ENCODE results near the gene PRMT9. TPM values are rescaled to one million over a fixed set of nuclear protein-coding genes. Genes with fewer than 3 reads are reported as not detected.
A peak's percentile ranks its signal among the peaks of the same experiment; 100 is the strongest.

Gene PRMT9
- total RNA-seq, 1 donor from 2014 or later = 11.1 TPM

GRCh38 chr4:147617841-147618691 is 65.9 kb downstream of the PRMT9 start:
- DNase-seq = no peak

- peak; percentile 97 for DNase-seq
These were observed 66.7 kb downstream of the PRMT9 start, which contains the start of gene TMEM184C for GRCh38 chr4:147617173-147617840. TMEM184C (plus strand) TSS chr4:147617397; CDS start chr4:147617957, 560 bp downstream.

- DNase-seq = no peak
These were observed 67.2 kb downstream of the PRMT9 start for GRCh38 chr4:147616849-147617172.

- no peak for DNase-seq
These were observed 73.3 kb downstream of the PRMT9 start for GRCh38 chr4:147610686-147611085.

- DNase-seq = no peak
These were observed 76.5 kb downstream of the PRMT9 start for GRCh38 chr4:147607471-147607870.

GRCh38 chr4:147605499-147605898 is 78.5 kb downstream of the PRMT9 start:
- no peak for DNase-seq

- DNase-seq = no peak
These were observed 84.2 kb downstream of the PRMT9 start for GRCh38 chr4:147599769-147600168.

- DNase-seq = no peak
These were observed 84.8 kb downstream of the PRMT9 start for GRCh38 chr4:147599206-147599605.

GRCh38 chr4:147597561-147597960 is 86.4 kb downstream of the PRMT9 start:
- DNase-seq = no peak

GRCh38 chr4:147596981-147597380 is 87.0 kb downstream of the PRMT9 start:
- DNase-seq = peak; percentile 80

- DNase-seq = peak; percentile 39
These were observed 87.6 kb downstream of the PRMT9 start for GRCh38 chr4:147596377-147596776.

- DNase-seq = no peak
These were observed 89.4 kb downstream of the PRMT9 start for GRCh38 chr4:147594578-147594977.

GRCh38 chr4:147594107-147594506 is 89.9 kb downstream of the PRMT9 start:
- DNase-seq = no peak

- DNase-seq = no peak
These were observed 92.9 kb downstream of the PRMT9 start for GRCh38 chr4:147591106-147591505.

GRCh38 chr4:147590249-147590920 is 93.6 kb downstream of the PRMT9 start:
- peak; percentile 83 for DNase-seq

GRCh38 chr4:147589586-147589985 is 94.4 kb downstream of the PRMT9 start:
- no peak for DNase-seq

Other genes with a start within 250 kb of the PRMT9 start
- gene EDNRA, start 203.1 kb downstream of the PRMT9 start, total RNA-seq = 0.19 TPM in 1 of 2 replicates, not detected in the other
- gene TMEM184C, start 66.8 kb downstream of the PRMT9 start, total RNA-seq = 51.7 and 62.4 TPM in 2 replicates
- gene ARHGAP10, start 47.9 kb upstream of the PRMT9 start, total RNA-seq = 12.3 and 14.6 TPM in 2 replicates